Calu3 (cell line): ENCODE results near the gene APBA2. TPM values are rescaled to one million over a fixed set of nuclear protein-coding genes. Genes with fewer than 3 reads are reported as not detected.
"Not testable (repeated sequence)": the region's sequence is repeated elsewhere in the genome, so short reads cannot be mapped to it uniquely, and the experiment has no call there.

ENCODE experiments used
- BruUV-seq: library from RNA; stranded (reverse); fragments of 400-500 nt; replicated peaks from 2 replicates; lab custom pipeline; 2021; lab: Mats Ljungman, UMichigan
- CTCF ChIA-PET: fragments of 300-600 bp; sonication (Branson Sonifier 250); formaldehyde crosslinking; loops from one replicate; lab custom pipeline; 2022; ENCODE audit warnings: antibody characterized with exemption; lab: Charles Lee
- DNase-seq: peaks from one replicate; pipeline ENCODE4 v3.0.0; 2022
- H3K27ac Mint-ChIP-seq: one replicate; pipeline ENCODE4 v1.8.0; 2022; ENCODE audit warnings: mixed read lengths; ENCODE audit not compliant: unreplicated experiment
- H3K27me3 Mint-ChIP-seq: one replicate; pipeline ENCODE4 v1.8.0; 2022; ENCODE audit warnings: mixed read lengths; ENCODE audit not compliant: unreplicated experiment
- H3K36me3 Mint-ChIP-seq: one replicate; pipeline ENCODE4 v1.8.0; 2022; ENCODE audit warnings: mild to moderate bottlenecking, moderate library complexity, mixed read lengths; ENCODE audit not compliant: insufficient read depth, unreplicated experiment
- H3K4me1 Mint-ChIP-seq: one replicate; pipeline ENCODE4 v1.8.0; 2022; ENCODE audit warnings: mild to moderate bottlenecking, low read depth, mixed read lengths; ENCODE audit not compliant: unreplicated experiment
- H3K4me3 Mint-ChIP-seq: one replicate; pipeline ENCODE4 v1.8.0; 2022; ENCODE audit warnings: mild to moderate bottlenecking, low read depth, moderate library complexity, mixed read lengths; ENCODE audit not compliant: unreplicated experiment
- H3K9me3 Mint-ChIP-seq: one replicate; pipeline ENCODE4 v1.8.0; 2022; ENCODE audit warnings: low read depth, mixed read lengths; ENCODE audit not compliant: unreplicated experiment
- intact Hi-C: fragments of 100-400 bp; cut with micrococcal nuclease; formaldehyde crosslinking; loops from one replicate; pipeline ENCODE4 v1.10.0; 2022; ENCODE audit not compliant: unreplicated experiment
- total RNA-seq: library from RNA; stranded (reverse); gene quantifications from 2 replicates; pipeline ENCODE4 v1.2.3, GENCODE V29; 2022
- TF ChIP-seq, protein P1 (sequence below): fragments of 200-600 bp; IDR thresholded peaks from one replicate; pipeline ENCODE4 v1.8.0; 2022; ENCODE audit warnings: antibody characterized with exemption; ENCODE audit not compliant: unreplicated experiment

APBA2 gene
- total RNA-seq, 1 experiment from 2014 or later: not detected

DNA sequence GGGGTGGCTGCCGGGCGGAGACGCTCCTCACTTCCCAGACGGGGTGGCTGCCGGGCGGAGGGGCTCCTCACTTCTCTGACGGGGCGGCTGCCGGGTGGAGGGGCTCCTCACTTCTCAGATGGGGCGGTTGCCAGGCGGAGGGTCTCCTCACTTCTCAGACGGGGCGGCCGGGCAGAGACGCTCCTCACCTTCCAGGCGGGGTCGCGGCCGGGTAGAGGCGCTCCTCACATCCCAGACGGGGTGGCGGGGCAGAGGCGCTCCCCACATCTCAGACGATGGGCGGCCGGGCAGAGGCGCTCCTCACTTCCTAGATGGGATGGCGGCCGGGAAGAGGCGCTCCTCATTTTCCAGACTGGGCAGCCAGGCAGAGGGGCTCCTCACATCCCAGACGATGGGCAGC is 36.0 kb upstream of the APBA2 start:
- H3K27me3 Mint-ChIP-seq, H3K4me1 Mint-ChIP-seq, H3K9me3 Mint-ChIP-seq, DNase-seq, H3K36me3 Mint-ChIP-seq, CTCF ChIA-PET, intact Hi-C loops, BruUV-seq, H3K27ac Mint-ChIP-seq, H3K4me3 Mint-ChIP-seq: not testable (repeated sequence)

DNA sequence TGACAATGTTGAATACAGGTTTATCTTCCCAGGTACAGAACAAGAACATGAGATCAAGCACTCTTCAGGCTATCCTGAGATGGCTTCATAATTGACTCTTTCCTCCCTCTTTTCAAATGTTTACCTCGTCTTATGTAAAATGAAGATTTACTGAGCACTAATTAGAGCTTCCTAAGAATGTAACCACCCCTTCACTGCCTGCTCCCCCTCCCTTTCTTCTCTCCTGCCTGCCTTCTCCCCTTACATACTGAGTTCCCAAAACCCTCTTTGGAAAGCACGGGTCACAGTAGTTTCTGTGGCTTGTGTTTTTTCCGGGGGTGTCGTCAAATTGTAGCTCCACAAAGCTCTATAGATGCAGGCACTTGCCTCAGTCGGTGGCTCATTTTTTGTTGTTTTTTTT is 32.1 kb upstream of the APBA2 start:
- H3K9me3 Mint-ChIP-seq, H3K27me3 Mint-ChIP-seq, DNase-seq, H3K4me3 Mint-ChIP-seq, H3K4me1 Mint-ChIP-seq, H3K36me3 Mint-ChIP-seq, BruUV-seq, CTCF ChIA-PET, intact Hi-C loops, H3K27ac Mint-ChIP-seq: not testable (repeated sequence)

DNA sequence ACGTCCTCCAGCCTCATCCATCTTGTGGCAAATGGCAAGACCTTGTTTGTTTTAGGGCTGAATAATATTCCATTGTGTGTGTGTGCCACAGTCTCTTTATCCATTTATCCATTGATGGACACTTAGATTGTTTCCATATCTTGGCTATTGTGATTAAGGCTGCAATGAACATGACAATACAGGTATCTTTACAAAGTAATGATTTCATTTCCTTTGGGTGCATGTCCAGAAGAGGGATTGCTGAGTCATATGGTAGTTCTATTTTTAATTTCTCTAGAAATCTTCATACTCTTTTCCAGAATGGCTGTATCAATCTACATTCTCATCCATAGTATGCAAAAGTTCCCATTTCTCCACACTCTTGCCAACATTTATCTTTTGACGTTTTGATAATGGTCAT is 31.2 kb upstream of the APBA2 start:
- H3K9me3 Mint-ChIP-seq, H3K27me3 Mint-ChIP-seq, H3K27ac Mint-ChIP-seq, H3K4me1 Mint-ChIP-seq, BruUV-seq, DNase-seq, H3K36me3 Mint-ChIP-seq, H3K4me3 Mint-ChIP-seq, intact Hi-C loops, CTCF ChIA-PET: not testable (repeated sequence)

DNA sequence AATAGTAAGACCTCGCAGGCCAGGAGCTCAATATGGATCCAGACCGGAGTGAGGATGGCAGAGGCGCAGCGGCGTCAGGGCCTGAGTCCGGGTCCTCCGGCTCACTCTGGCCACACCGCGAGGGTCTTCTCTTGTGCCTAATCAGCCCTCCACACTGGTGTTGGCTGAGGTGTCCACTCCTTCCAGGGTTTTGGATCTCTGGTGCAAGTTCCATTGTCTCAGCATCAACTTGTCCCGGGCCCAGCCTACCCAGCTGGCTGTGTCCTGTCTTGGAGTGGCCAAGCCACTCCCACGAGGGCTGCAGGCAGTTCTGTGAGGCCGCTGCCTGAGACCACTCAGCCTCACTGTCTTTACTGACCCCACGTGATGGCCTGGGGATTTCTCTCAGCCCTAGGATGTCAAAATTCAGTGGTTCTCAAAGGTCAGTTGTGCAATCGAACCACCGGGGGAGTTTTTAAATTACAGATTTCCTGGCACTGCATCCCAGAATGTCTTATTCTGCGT is 24.7 kb upstream of the APBA2 start:
- H3K4me3 Mint-ChIP-seq: no peak overlapping the region
- TF ChIP-seq, protein P1, sequence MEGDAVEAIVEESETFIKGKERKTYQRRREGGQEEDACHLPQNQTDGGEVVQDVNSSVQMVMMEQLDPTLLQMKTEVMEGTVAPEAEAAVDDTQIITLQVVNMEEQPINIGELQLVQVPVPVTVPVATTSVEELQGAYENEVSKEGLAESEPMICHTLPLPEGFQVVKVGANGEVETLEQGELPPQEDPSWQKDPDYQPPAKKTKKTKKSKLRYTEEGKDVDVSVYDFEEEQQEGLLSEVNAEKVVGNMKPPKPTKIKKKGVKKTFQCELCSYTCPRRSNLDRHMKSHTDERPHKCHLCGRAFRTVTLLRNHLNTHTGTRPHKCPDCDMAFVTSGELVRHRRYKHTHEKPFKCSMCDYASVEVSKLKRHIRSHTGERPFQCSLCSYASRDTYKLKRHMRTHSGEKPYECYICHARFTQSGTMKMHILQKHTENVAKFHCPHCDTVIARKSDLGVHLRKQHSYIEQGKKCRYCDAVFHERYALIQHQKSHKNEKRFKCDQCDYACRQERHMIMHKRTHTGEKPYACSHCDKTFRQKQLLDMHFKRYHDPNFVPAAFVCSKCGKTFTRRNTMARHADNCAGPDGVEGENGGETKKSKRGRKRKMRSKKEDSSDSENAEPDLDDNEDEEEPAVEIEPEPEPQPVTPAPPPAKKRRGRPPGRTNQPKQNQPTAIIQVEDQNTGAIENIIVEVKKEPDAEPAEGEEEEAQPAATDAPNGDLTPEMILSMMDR: no peak
- no peaks in the 10 kb centered on the region for H3K36me3 Mint-ChIP-seq
- H3K27me3 Mint-ChIP-seq: no peaks in the 10 kb centered on the region
- no peaks in the 10 kb centered on the region for H3K4me1 Mint-ChIP-seq
- H3K27ac Mint-ChIP-seq: no peak overlapping the region
- no peaks in the 10 kb centered on the region for H3K9me3 Mint-ChIP-seq
- CTCF ChIA-PET: no interaction called here
- no TSS peak for BruUV-seq
- intact Hi-C loops: no loop called here
- DNase-seq: no peak

DNA sequence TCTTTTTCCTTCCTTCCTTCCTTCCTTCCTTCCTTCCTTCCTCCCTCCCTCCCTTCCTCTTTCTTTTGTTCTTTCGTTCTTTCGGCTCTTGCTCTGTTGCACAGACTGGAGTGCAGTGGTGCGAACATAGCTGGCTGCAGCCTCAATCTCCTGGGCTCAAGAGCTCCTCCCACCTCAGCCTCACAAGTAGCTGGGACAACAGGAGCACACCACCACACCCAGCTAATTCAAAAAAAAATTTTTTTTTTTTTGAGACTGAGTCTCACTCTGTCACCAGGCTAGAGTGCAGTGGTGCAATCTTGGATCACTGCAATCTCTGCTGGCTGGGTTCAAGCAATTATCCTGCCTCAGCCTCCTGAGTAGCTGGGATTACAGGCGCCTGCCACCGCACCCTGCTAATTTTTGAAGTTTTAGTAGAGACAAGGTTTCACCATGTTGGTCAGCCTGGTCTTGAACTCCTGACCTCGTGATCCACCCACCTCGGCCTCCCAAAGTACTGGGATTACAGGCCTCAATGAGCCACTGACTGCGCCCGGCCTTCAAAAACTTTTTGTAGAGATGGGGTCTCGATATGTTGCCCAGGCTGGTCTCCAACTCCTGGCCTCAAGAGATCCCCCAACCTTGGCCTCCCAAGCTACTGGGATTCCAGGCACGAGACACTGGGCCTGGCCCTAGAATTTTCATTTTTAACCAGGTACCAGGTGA is 24.0 kb upstream of the APBA2 start:
- H3K27ac Mint-ChIP-seq, intact Hi-C loops, DNase-seq, H3K9me3 Mint-ChIP-seq, H3K27me3 Mint-ChIP-seq, H3K4me1 Mint-ChIP-seq, H3K4me3 Mint-ChIP-seq, BruUV-seq, H3K36me3 Mint-ChIP-seq, CTCF ChIA-PET: not testable (repeated sequence)

DNA sequence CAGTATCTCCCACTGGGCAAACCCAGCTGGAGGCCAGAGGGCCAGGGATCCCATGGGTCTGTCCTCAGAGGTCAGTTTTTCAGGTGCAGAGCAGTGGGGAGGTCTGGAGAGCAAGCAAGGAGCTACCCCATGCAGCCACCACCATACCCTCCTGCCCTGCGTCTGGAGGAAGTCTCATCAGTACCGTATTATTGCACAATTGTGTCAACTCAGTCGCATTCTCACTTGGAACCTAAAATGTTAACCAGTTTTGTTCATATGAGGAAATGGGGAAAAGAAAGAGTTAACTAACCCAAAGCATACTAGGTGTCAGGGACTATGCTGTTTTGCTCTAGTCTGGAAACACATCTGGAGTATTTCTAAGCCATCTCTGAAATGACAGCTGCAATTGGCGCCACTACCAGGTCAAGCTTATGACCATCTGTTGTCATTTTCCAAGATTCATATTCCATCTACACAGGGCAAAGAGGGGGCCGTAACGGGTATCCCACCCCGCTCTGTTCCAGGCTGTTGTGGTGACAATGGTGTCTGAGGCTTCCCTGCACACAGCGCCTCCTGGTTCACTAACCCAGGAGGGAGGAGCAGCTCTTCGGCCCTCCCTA is 16.9 kb upstream of the APBA2 start:
- CTCF ChIA-PET: no interaction called here
- no peak for DNase-seq
- Mint-ChIP-seq H3K27ac (no peak overlapping the region), H3K27me3 (no peaks in the 10 kb centered on the region), H3K9me3 (no peaks in the 10 kb centered on the region), H3K4me1 (no peaks in the 10 kb centered on the region), H3K4me3 (no peak overlapping the region), H3K36me3 (no peaks in the 10 kb centered on the region)
- BruUV-seq: no TSS peak
- intact Hi-C loops: no loop called here
- TF ChIP-seq, protein P1: no peak
